Natural killer cell (primary cell): ENCODE data around the gene LMBR1. TPM values are rescaled to one million over a fixed set of nuclear protein-coding genes. Genes with fewer than 3 reads are reported as not detected.

Experiments
- ATAC-seq, 3 donors: fragments of 150-1000 bp in 2 of 3; fragments of 200-7000 bp in 1 of 3; cut with Tn5 transposase; 1 replicate in 1 of 3; 2 replicates in 2 of 3; pipeline ENCODE4 v1.10.0; 2021; ENCODE audit warnings: mild to moderate bottlenecking in 2 of 3, moderate library complexity in 2 of 3
- DNase-seq, 2 donors: peaks; one replicate each; pipeline versions ENCODE4 v3.0.0 to v3.0.0-alpha.2; 2013 to 2021; ENCODE audit warnings: mixed read lengths in 1 of 2
- H3K27ac ChIP-seq: one replicate; pipeline ENCODE4 v1.5.1; 2013; ENCODE audit warnings: mild to moderate bottlenecking, low read length
- H3K27me3 ChIP-seq: one replicate; pipeline ENCODE4 v1.6.1; 2013; ENCODE audit warnings: low read length; ENCODE audit not compliant: control insufficient read depth, insufficient read depth
- H3K36me3 ChIP-seq: one replicate; pipeline ENCODE4 v1.6.1; 2013; ENCODE audit warnings: low read length; ENCODE audit not compliant: control insufficient read depth, insufficient read depth
- H3K4me1 ChIP-seq: one replicate; pipeline ENCODE4 v1.6.1; 2013; ENCODE audit warnings: low read length; ENCODE audit not compliant: control insufficient read depth, insufficient read depth
- H3K4me3 ChIP-seq: one replicate; pipeline ENCODE4 v1.5.1; 2013; ENCODE audit warnings: low read length
- H3K9me3 ChIP-seq: one replicate; pipeline ENCODE4 v1.6.1; 2013; ENCODE audit warnings: low read length; ENCODE audit not compliant: control insufficient read depth, insufficient read depth
- H3K27ac Mint-ChIP-seq, 2 donors: one replicate each; pipeline ENCODE4 v1.8.0; 2022; ENCODE audit warnings: mild to moderate bottlenecking in 2 of 2, mixed read lengths in 2 of 2, moderate library complexity in 1 of 2
- H3K27me3 Mint-ChIP-seq, 2 donors: one replicate each; pipeline ENCODE4 v1.8.0; 2022; ENCODE audit warnings: low read depth in 2 of 2, mixed read lengths in 2 of 2
- H3K36me3 Mint-ChIP-seq: one replicate; pipeline ENCODE4 v1.8.0; 2022; ENCODE audit warnings: mixed read lengths
- H3K4me1 Mint-ChIP-seq, 2 donors: one replicate each; pipeline ENCODE4 v1.8.0; 2022; ENCODE audit warnings: mixed read lengths in 2 of 2
- H3K4me3 Mint-ChIP-seq: one replicate; pipeline ENCODE4 v1.8.0; 2022; ENCODE audit warnings: mild to moderate bottlenecking, moderate library complexity, mixed read lengths
- H3K9me3 Mint-ChIP-seq, 2 donors: one replicate each; pipeline ENCODE4 v1.8.0; 2022; ENCODE audit warnings: mixed read lengths in 2 of 2
- CTCF ChIP-seq: fragments of 200-600 bp; IDR thresholded peaks from one replicate; pipeline ENCODE4 v1.8.0; 2022; ENCODE audit warnings: antibody characterized with exemption
- WGBS: methylation state at CpG from one replicate; pipeline ENCODE4 v1.1.7; 2013; ENCODE audit warnings: missing lambda C conversion rate; ENCODE audit not compliant: insufficient coverage; 5-methylcytosine and 5-hydroxymethylcytosine counted together
- intact Hi-C: fragments of 100-400 bp; cut with micrococcal nuclease; formaldehyde crosslinking; loops from one replicate; pipeline ENCODE4 v1.14.2; 2022
- total RNA-seq, 4 donors: library from RNA; stranded (reverse); fragments of 120-200 nt in 1 of 4; gene quantifications; one replicate each; pipeline versions ENCODE4 v1.2.3 to v1.2.4, GENCODE V29; 2013 to 2022

LMBR1 gene
- total RNA-seq, 3 donors from 2014 or later (not counting 1 experiment from before 2014, with no cell fraction given): 60.4 to 71.7 (median 66.1) TPM

DNA sequence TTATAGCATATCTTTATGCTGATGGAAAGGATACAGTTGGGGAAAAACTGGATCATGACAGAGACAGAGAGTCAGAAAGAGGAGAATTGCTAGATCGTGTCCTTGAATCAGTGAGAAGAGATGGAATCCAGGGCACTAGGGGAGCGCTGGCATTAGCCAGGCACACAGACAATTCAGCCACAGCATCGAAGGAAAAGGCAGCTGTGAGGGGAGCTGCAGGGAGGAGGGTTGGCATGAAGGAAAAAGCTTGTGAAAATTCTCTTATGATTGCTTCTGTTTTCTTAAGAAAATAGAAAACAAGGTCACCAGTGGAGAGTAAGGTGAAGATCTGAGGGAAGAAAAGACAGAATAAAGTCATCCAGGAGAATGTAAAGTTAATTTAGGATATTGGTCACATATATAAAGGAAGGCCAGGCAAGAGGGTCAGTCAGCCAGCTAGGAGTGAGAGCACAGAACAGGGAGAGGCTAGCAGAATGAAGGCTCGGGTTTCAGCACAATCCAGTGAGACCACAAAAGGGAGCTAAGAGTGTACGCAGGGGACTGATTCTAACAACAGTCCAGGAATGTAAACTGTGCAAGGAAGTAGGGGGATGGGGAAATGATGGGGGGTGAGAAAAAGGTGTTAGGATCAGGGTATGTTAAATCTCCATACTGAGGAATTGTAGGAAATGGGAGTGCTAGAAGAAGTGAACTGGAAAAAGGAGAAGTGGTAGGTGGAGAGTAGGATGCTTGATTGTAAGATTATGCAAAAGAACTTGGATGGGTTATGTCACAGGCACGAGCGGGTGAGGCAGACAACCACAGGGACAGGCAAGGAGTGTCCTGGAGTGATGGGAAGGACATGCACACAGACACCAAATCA lies 140.4 kb downstream of the LMBR1 start:
- Histone ChIP-seq H3K36me3 (peaks cover 8% of the 10 kb centered on the region), H3K4me1 (no peaks in the 10 kb centered on the region), H3K27ac (no peak overlapping the region), H3K4me3 (no peak overlapping the region), H3K9me3 (no peaks in the 10 kb centered on the region), H3K27me3 (no peaks in the 10 kb centered on the region)
- Mint-ChIP-seq H3K9me3 (no peaks in the 10 kb centered on the region), H3K27me3 (no peaks in the 10 kb centered on the region), H3K27ac (no peak overlapping the region), H3K4me1 (no peaks in the 10 kb centered on the region), H3K4me3 (no peak overlapping the region), H3K36me3 (no peaks in the 10 kb centered on the region)
- 92% methylated on average over 7 of the region's 7 CpGs for WGBS
- ATAC-seq (no peak), DNase-seq (no peak)
- TF ChIP-seq CTCF: no peak
- intact Hi-C loops: no loop called here

DNA sequence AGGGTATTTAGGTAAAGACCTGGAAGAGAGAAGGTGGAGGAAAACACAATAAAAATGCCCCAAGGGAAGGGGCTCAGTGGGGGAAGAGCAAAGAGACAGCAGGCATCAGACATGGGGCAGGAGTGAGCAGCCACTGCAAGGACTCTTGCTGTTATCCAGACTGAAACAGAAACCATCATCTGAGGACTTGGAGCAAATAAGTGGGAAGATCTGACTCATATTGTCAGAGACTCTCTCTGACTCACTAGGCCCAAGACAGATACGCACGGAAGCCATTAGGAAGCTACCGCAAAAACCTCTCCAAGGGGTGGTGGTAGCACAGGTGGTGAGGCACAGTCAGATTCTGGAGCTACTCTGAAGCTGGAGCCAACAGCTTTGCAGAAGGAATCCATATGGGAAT lies 141.7 kb downstream of the LMBR1 start:
- Histone ChIP-seq H3K27me3 (no peaks in the 10 kb centered on the region), H3K4me1 (no peaks in the 10 kb centered on the region), H3K9me3 (no peaks in the 10 kb centered on the region), H3K4me3 (no peak overlapping the region), H3K27ac (no peak overlapping the region), H3K36me3 (peaks cover 8% of the 10 kb centered on the region)
- WGBS: 78% methylated on average over 3 of the region's 3 CpGs
- no peaks in the 10 kb centered on the region for H3K36me3 Mint-ChIP-seq
- H3K4me1 Mint-ChIP-seq: no peaks in the 10 kb centered on the region
- H3K27ac Mint-ChIP-seq: no peak overlapping the region
- TF ChIP-seq CTCF: no peak
- ATAC-seq (no peak), DNase-seq (no peak)
- no peaks in the 10 kb centered on the region for H3K27me3 Mint-ChIP-seq
- H3K9me3 Mint-ChIP-seq: no peaks in the 10 kb centered on the region
- H3K4me3 Mint-ChIP-seq: no peak overlapping the region
- intact Hi-C loops: no loop called here

DNA sequence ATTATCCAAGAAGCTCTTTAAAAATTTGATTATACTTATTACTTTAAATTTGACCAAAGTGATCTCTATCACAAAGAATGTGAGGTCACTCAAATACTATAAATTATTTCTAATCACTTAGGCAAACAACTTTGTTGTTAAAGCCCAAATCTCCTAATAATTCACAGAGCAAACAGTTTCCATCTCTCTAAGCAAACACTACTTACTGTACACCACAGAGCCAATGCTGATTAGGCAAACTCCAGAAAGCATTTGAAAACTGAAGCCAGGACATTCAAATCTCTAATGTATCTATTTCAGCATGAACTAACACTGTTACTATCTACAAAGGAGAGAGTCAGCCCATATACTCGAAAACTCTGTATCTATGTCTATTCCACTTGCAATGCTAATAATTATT lies 145.3 kb downstream of the LMBR1 start:
- Mint-ChIP-seq H3K4me1 (no peaks in the 10 kb centered on the region), H3K27ac (no peak overlapping the region), H3K4me3 (no peak overlapping the region), H3K27me3 (no peaks in the 10 kb centered on the region), H3K36me3 (no peaks in the 10 kb centered on the region), H3K9me3 (no peaks in the 10 kb centered on the region)
- Histone ChIP-seq H3K9me3 (no peaks in the 10 kb centered on the region), H3K27me3 (no peaks in the 10 kb centered on the region), H3K4me3 (no peak overlapping the region), H3K27ac (no peak overlapping the region), H3K36me3 (no peaks in the 10 kb centered on the region), H3K4me1 (no peaks in the 10 kb centered on the region)
- DNase-seq (no peak), ATAC-seq (no peak)
- no peak for TF ChIP-seq CTCF
- WGBS: no CpG with 5 or more reads among the region's 1 CpG
- intact Hi-C loops: no loop called here

- intact Hi-C loops: no loop called here
- WGBS: 100% methylated on average over 1 of the region's 1 CpG
- Mint-ChIP-seq H3K9me3 (peaks cover 3 to 4% of the 10 kb centered on the region in 2 donors), H3K4me3 (no peak overlapping the region), H3K27me3 (no peaks in the 10 kb centered on the region), H3K4me1 (no peaks in the 10 kb centered on the region), H3K27ac (no peak overlapping the region), H3K36me3 (peaks cover 8% of the 10 kb centered on the region)
- Histone ChIP-seq H3K9me3 (no peaks in the 10 kb centered on the region), H3K36me3 (no peaks in the 10 kb centered on the region), H3K4me3 (no peak overlapping the region), H3K4me1 (no peaks in the 10 kb centered on the region), H3K27ac (no peak overlapping the region), H3K27me3 (no peaks in the 10 kb centered on the region)
- TF ChIP-seq CTCF: no peak
- no peak for DNase-seq
- ATAC-seq: no peak
These were observed 146.1 kb downstream of the LMBR1 start for GRCh38 chr7:156746891-156747290.
